ENCODE data around the gene PRELP. TPM values are rescaled to one million over a fixed set of nuclear protein-coding genes. Genes with fewer than 3 reads are reported as not detected.

Gene PRELP
- total and polyA plus RNA-seq, 7 donors, result 0.92 to 133 (median 45.7) TPM

GRCh38 chr1:203507759-203508158 is 32.2 kb downstream of the PRELP start:
- Histone ChIP-seq H3K4me3 (no peak overlapping the region), H3K27me3 (no peaks in the 10 kb centered on the region), H3K9me3 (no peaks in the 10 kb centered on the region), H3K27ac (peak overlapping the region; percentile 81 to 94 (median 86)), H3K4me1 (peaks cover 0 to 76% (median 64%) of the 10 kb centered on the region in 4 donors), H3K36me3 (no peaks in the 10 kb centered on the region)
- no peak for DNase-seq
- intact Hi-C loops (cut with DNase I), result loop anchor here (2.0 kb wide), 1 partner anchor 49 kb away; no protein-coding TSS in a partner anchor
- WGBS, 2 donors, result 15 to 33% methylated on average over 1 of the region's 1 CpG
- TF ChIP-seq POLR2A (IDR thresholded peaks at IDR 0.05), result no peak
- TF ChIP-seq EP300 (IDR thresholded peaks at IDR 0.05), result no peak
- no peak for TF ChIP-seq CTCF (IDR thresholded peaks at IDR 0.05)
- TF ChIP-seq POLR2AphosphoS5 (IDR thresholded peaks at IDR 0.05), result no peak

GRCh38 chr1:203508463-203509073 is 33.0 kb downstream of the PRELP start:
- Histone ChIP-seq H3K9me3 (no peaks in the 10 kb centered on the region), H3K36me3 (no peaks in the 10 kb centered on the region), H3K4me3 (no peak overlapping the region), H3K4me1 (peaks cover 0 to 78% (median 71%) of the 10 kb centered on the region in 4 donors), H3K27ac (peak overlapping the region; percentile 81 to 94 (median 86)), H3K27me3 (no peaks in the 10 kb centered on the region)
- whole genome bisulfite sequencing, 2 donors, result 79 to 88% methylated on average over 10 of the region's 10 CpGs
- no peak for DNase-seq
- intact Hi-C loops (cut with DNase I), result no loop called here
- TF ChIP-seq CTCF (IDR thresholded peaks at IDR 0.05), result no peak
- no peak for TF ChIP-seq EP300 (IDR thresholded peaks at IDR 0.05)
- peak in 1 of 4 donors; percentile 16 for TF ChIP-seq POLR2AphosphoS5 (IDR thresholded peaks at IDR 0.05)

- no peak for DNase-seq
- Histone ChIP-seq H3K36me3 (no peaks in the 10 kb centered on the region), H3K9me3 (no peaks in the 10 kb centered on the region), H3K4me1 (peaks cover 0 to 80% (median 76%) of the 10 kb centered on the region in 4 donors), H3K27me3 (no peaks in the 10 kb centered on the region), H3K4me3 (no peak overlapping the region), H3K27ac (peak overlapping the region; percentile 81 to 94 (median 86))
- WGBS, 2 donors, result 57 to 63% methylated on average over 1 of the region's 1 CpG
- TF ChIP-seq EP300 (IDR thresholded peaks at IDR 0.05) (no peak), POLR2A (IDR thresholded peaks at IDR 0.05) (no peak), CTCF (IDR thresholded peaks at IDR 0.05) (no peak), POLR2AphosphoS5 (IDR thresholded peaks at IDR 0.05) (no peak)
- intact Hi-C loops (cut with DNase I), result no loop called here
Measured at GRCh38 chr1:203509135-203509534, 33.5 kb downstream of the PRELP start.

GRCh38 chr1:203511513-203511912 is 35.9 kb downstream of the PRELP start:
- 85 to 90% methylated on average over 6 of the region's 6 CpGs for WGBS, 2 donors
- H3K27me3 ChIP-seq, result no peaks in the 10 kb centered on the region
- H3K36me3 ChIP-seq, result no peaks in the 10 kb centered on the region
- peaks cover 0 to 77% (median 70%) of the 10 kb centered on the region in 4 donors for H3K4me1 ChIP-seq
- DNase-seq, result no peak
- peak overlapping the region; percentile 85 to 94 (median 90) for H3K27ac ChIP-seq
- intact Hi-C loops (cut with DNase I), result no loop called here
- no peak overlapping the region for H3K4me3 ChIP-seq
- TF ChIP-seq EP300 (IDR thresholded peaks at IDR 0.05) (no peak), CTCF (IDR thresholded peaks at IDR 0.05) (no peak), POLR2AphosphoS5 (IDR thresholded peaks at IDR 0.05) (no peak), POLR2A (IDR thresholded peaks at IDR 0.05) (no peak)
- no peaks in the 10 kb centered on the region for H3K9me3 ChIP-seq

All from sigmoid colon (tissue), 7 donors.